Testis (tissue), 3 donors: Measurements from ENCODE around the gene STARD3NL. TPM values are rescaled to one million over a fixed set of nuclear protein-coding genes. Genes with fewer than 3 reads are reported as not detected.

ENCODE experiments used
- DNase-seq: peaks from one replicate; pipeline ENCODE4 v3.0.0-alpha.2; 2019
- H3K27ac ChIP-seq, 2 donors: fragments of 200-600 bp; sonication (generic); one replicate each; pipeline ENCODE4 v1.5.1; 2019
- H3K27me3 ChIP-seq: fragments of 200-600 bp; sonication (generic); one replicate; pipeline ENCODE4 v1.5.1; 2019
- H3K36me3 ChIP-seq: fragments of 200-600 bp; sonication (generic); one replicate; pipeline ENCODE4 v1.5.1; 2017; ENCODE audit warnings: low read depth; ENCODE audit errors: missing control alignments
- H3K4me1 ChIP-seq: fragments of 200-600 bp; sonication (generic); one replicate; pipeline ENCODE4 v1.5.1; 2019
- H3K4me3 ChIP-seq, 2 donors: fragments of 200-600 bp; sonication (generic); one replicate each; pipeline ENCODE4 v1.5.1; 2017 to 2019
- H3K9me3 ChIP-seq: fragments of 200-600 bp; sonication (generic); one replicate; pipeline ENCODE4 v1.5.1; 2017
- CTCF ChIP-seq, 3 experiments: fragments of 450-650 bp in 2 of 3; fragments of 200-600 bp in 1 of 3; sonication (generic) in 1 of 3; IDR thresholded peaks; one replicate each; pipeline ENCODE4 v1.5.1; 2016 to 2019; ENCODE audit warnings: antibody characterized with exemption in 3 of 3, mild to moderate bottlenecking in 2 of 3, moderate library complexity in 1 of 3
- POLR2A ChIP-seq: fragments of 450-650 bp; IDR thresholded peaks from one replicate; pipeline ENCODE4 v1.6.1; 2017; ENCODE audit warnings: antibody characterized with exemption, mild to moderate bottlenecking, moderate library complexity
- WGBS, 2 donors: methylation state at CpG; one replicate each; pipeline ENCODE4 v1.1.5; 2018; 5-methylcytosine and 5-hydroxymethylcytosine counted together
- intact Hi-C: fragments of 100-400 bp; cut with DNase I; formaldehyde crosslinking; loops from one replicate; pipeline ENCODE4 v1.15.1; 2023; ENCODE audit warnings: low total_unique reads
- polyA plus RNA-seq: library from polyadenylated mRNA; stranded (reverse); fragments of 350-450 nt; fragmentation: Illumina TruSeq; extraction: RNeasy Lipid Tissue Mini Kit (QIAGEN cat#74804); gene quantifications from one replicate; pipeline ENCODE4 v1.2.3, GENCODE V29; 2014; ENCODE audit warnings: low read depth, low replicate concordance; ENCODE audit not compliant: insufficient read depth
- total RNA-seq, 2 donors: library from RNA; depleted of rRNA; stranded (reverse); fragments of >200 nt; gene quantifications; one replicate each; pipeline ENCODE4 v1.2.3, GENCODE V29; 2016

Gene STARD3NL
- total and polyA plus RNA-seq, 3 donors from 2014 or later = 52.2 to 66.1 (median 60.4) TPM

DNA sequence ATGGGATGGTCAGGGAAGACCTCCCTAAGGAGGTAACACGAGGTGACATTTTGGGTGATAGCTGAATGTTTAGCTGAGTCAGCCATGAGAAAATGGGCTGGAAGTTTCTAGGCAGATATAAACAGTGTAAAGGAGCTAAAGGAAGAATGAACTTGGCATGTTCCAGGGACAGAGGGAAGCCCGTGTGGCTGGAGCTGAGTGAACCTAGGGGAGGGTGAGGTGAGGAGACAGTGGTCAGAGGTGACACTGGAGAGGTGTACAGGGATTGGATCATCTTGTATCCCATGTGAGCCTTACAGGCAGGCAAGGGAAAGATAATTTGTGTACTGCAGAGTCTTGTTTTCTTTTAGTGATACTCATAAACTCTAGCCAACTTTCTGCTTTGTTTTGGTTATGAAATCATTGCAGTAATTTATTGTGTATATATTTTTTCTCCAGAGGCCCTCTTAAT is 1.8 kb downstream of the STARD3NL start:
- Histone ChIP-seq H3K4me1 (peaks cover 10% of the 10 kb centered on the region), H3K27ac (peak overlapping the region in 1 of 2 donors; percentile 96), H3K36me3 (no peaks in the 10 kb centered on the region), H3K27me3 (no peaks in the 10 kb centered on the region), H3K4me3 (no peak overlapping the region), H3K9me3 (no peaks in the 10 kb centered on the region)
- DNase-seq = no peak
- TF ChIP-seq CTCF (IDR thresholded peaks at IDR 0.05) (no peak), POLR2A (no peak)
- WGBS, 2 donors = 7 to 10% methylated on average over 2 of the region's 2 CpGs
- intact Hi-C loops = no loop called here

- no peaks in the 10 kb centered on the region for H3K36me3 ChIP-seq
- no peak overlapping the region for H3K27ac ChIP-seq
- H3K4me1 ChIP-seq = peaks cover 19% of the 10 kb centered on the region
- H3K4me3 ChIP-seq = no peak overlapping the region
- no peaks in the 10 kb centered on the region for H3K9me3 ChIP-seq
- H3K27me3 ChIP-seq = no peaks in the 10 kb centered on the region
- no peak for DNase-seq
- TF ChIP-seq CTCF (IDR thresholded peaks at IDR 0.05) = no peak
- TF ChIP-seq POLR2A = no peak
- intact Hi-C loops = no loop called here
- WGBS, 2 donors = 81 to 88% methylated on average over 1 of the region's 1 CpG
Measured at GRCh38 chr7:38181111-38181510, 3.1 kb downstream of the STARD3NL start.

- peaks cover 19% of the 10 kb centered on the region for H3K4me1 ChIP-seq
- H3K27ac ChIP-seq = no peak overlapping the region
- no peak for TF ChIP-seq CTCF (IDR thresholded peaks at IDR 0.05)
- TF ChIP-seq POLR2A = no peak
- no peaks in the 10 kb centered on the region for H3K9me3 ChIP-seq
- H3K27me3 ChIP-seq = no peaks in the 10 kb centered on the region
- no peak for DNase-seq
- intact Hi-C loops = no loop called here
- 75 to 100% methylated on average over 1 of the region's 1 CpG for WGBS, 2 donors
- no peak overlapping the region for H3K4me3 ChIP-seq
- H3K36me3 ChIP-seq = no peaks in the 10 kb centered on the region
Measured at GRCh38 chr7:38182450-38182849, 4.4 kb downstream of the STARD3NL start.

DNA sequence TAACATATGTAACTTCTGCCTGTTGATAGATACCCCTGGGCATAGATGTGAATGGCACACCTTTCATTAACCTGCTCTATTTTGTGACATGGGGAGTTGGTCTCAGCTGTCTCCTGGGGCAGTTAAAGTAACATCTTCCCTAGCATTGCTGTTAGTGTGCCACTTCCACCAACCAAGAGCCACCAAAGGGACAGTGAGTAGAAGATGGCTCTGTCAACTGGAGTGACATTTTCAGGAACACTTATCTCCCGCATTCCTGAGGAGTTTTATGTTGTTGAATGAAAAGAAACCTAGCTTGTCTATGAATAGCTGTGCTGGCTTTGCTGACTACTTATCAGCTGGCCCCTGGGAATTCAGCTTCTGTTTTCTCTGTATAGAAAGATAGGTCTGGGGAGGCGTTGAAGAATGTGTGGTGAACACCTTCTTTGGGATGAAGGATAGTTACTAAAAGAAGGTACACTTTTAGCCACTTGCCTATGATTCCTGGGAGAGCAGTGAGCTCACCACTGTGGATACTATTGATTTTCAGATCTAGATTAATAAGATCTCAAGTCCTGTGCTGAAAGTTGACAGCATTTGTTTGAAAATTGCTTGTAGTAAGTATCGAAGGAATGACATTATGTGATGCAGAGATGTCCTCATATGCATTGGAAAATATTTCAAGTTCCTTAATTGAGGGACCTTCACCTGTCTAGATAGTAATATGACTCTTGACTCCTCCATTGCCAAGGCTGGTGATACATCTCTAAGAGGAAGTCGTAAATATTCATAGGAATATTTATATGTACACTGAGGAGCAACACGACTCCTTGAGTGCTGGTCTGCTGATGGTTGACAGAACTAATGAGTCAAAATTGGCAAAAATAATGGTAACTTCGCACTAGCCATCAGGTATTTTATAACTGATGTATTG is 7.6 kb downstream of the STARD3NL start:
- H3K9me3 ChIP-seq = no peaks in the 10 kb centered on the region
- no peak for TF ChIP-seq POLR2A
- TF ChIP-seq CTCF (IDR thresholded peaks at IDR 0.05) = no peak
- H3K27ac ChIP-seq = no peak overlapping the region
- no peaks in the 10 kb centered on the region for H3K27me3 ChIP-seq
- peaks cover 9% of the 10 kb centered on the region for H3K4me1 ChIP-seq
- H3K36me3 ChIP-seq = no peaks in the 10 kb centered on the region
- H3K4me3 ChIP-seq = no peak overlapping the region
- WGBS, 2 donors = 74 to 77% methylated on average over 6 of the region's 6 CpGs
- DNase-seq = no peak
- intact Hi-C loops = no loop called here
